Activated gamma-delta T cell (primary cell): ENCODE data around the gene ZBTB17.
"Not testable (repeated sequence)": the region's sequence is repeated elsewhere in the genome, so short reads cannot be mapped to it uniquely, and the experiment has no call there.

Source experiments
- DNase-seq: peaks from one replicate; lab custom pipeline; 2025; lab: John Stamatoyannopoulos, UW

The ZBTB17 gene

DNA sequence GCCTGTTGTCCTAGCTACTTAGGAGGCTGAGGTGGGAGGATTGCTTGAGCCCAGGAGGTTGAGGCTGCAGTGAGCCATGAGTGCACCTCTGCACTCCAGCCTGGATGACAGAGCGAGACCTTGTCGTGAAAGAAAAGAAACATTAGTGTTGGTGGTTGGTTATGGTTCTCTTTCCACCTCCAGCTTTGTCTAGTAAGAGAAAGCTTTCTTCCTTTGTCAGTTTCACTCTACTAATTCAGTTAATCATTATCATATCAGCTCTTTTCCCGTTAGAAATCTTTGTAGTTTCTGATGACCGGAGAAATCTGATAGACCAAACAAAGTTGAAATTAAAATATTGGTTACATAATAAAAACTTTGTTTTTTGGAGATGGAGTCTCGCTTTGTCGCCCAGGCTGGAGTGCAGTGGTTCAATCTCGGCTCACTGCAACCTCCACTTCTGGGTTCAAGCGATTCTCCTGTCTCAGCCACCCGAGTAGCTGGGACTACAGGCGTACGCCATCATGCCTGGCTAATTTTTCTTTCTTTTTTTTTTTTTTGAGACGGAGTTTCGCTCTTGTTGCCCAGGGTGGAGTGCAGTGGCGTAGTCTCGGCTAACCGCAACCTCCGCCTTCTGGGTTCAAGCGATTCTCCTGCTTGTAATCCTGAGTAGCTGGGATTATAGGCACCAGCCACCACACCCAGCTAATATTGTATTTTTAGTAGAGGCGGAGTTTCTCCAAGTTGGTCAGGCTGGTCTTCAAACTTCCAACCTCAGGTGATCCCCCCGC, 78.9 kb downstream of the ZBTB17 start:
- DNase-seq = not testable (repeated sequence)

DNA sequence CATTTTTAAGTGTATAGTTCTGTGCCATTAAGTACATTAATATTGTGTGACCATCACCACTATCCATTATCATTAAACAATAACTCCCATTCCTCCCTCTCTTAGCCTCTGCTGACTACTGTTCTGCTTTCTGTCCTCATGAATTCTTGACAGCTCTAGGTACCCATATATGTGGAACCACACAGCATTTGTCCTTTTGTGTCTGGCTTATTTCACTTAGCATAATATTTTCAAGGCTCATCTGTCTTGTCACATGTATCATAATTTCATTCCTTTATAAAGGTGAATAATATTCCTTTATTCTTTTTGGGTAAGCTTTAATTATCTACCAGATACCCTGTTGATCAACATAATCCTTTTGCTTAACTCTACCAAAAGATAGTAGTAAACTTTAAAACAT, 80.7 kb downstream of the ZBTB17 start:
- no peak for DNase-seq

- not testable (repeated sequence) for DNase-seq
Observed at GRCh38 chr1:15892857-15893599, 82.9 kb downstream of the ZBTB17 start.
